ENCODE measurements around the gene GPRC5C.

GRCh38 chr17:74386386-74386785, 45.5 kb upstream of the GPRC5C start:
- no peak for TF ChIP-seq POLR2AphosphoS5 (IDR thresholded peaks at IDR 0.05)
- TF ChIP-seq CTCF (IDR thresholded peaks at IDR 0.05), result no peak

Measured in esophagus muscularis mucosa (tissue), 3 donors.